ENCODE data around the gene CCL26. TPM values are rescaled to one million over a fixed set of nuclear protein-coding genes. Genes with fewer than 3 reads are reported as not detected.
"Not testable (repeated sequence)": the region's sequence is repeated elsewhere in the genome, so short reads cannot be mapped to it uniquely, and the experiment has no call there.

The CCL26 gene
- total and polyA plus RNA-seq, 8 donors, result 0.25 to 0.58 (median 0.36) TPM; not detected in 3

DNA sequence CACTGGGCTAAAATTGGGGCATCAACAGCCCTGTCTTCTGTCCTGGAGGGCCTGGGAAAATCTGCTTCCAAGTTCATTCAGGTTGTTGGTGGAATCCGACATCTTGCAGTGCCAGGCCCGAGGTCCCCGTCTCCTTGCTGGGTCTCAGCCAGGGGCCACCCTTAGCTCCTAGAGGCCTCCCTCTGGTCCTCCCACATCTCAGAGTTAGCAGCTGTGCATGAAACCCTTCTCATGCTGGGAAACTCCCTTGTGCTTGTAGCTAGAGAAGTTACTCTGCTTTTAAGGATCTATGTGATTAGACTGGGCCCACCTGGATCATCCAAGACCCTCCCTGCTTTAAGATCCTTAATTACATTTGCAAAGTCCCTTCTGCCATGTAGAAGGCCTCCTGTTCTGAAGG, 48.6 kb downstream of the CCL26 start:
- H3K27ac ChIP-seq, result no peak overlapping the region

DNA sequence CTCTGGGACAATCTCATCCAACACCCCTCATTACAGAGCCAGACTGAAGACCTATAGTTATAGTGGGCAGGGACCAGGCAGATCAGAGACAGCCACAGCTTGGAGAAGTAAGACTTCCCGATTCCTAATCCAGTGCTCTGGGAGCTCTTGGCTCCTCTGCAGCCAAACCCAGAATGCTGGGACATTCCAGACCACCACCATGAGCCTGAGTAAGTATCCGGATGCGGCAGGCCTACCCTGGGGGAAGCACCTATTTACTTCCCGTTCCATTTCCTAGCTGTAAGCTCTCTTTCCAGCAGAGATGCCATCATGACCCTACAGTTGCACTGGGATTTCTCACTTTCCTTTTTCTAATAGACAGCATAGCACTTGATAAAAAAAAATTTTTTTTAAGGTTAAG, 49.6 kb downstream of the CCL26 start:
- intact Hi-C loops (cut with DNase I), result no loop called here
- TF ChIP-seq, protein P1, sequence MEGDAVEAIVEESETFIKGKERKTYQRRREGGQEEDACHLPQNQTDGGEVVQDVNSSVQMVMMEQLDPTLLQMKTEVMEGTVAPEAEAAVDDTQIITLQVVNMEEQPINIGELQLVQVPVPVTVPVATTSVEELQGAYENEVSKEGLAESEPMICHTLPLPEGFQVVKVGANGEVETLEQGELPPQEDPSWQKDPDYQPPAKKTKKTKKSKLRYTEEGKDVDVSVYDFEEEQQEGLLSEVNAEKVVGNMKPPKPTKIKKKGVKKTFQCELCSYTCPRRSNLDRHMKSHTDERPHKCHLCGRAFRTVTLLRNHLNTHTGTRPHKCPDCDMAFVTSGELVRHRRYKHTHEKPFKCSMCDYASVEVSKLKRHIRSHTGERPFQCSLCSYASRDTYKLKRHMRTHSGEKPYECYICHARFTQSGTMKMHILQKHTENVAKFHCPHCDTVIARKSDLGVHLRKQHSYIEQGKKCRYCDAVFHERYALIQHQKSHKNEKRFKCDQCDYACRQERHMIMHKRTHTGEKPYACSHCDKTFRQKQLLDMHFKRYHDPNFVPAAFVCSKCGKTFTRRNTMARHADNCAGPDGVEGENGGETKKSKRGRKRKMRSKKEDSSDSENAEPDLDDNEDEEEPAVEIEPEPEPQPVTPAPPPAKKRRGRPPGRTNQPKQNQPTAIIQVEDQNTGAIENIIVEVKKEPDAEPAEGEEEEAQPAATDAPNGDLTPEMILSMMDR (IDR thresholded peaks at IDR 0.05), result no peak
- peak; percentile 11 for ATAC-seq

More for the DNA sequence above, 48.6 kb downstream of the CCL26 start:
- H3K4me3 ChIP-seq, result no peak overlapping the region
- H3K4me1 ChIP-seq, result peaks cover 0 to 23% of the 10 kb centered on the region in 2 donors
- intact Hi-C loops (cut with DNase I), result no loop called here
- H3K9me3 ChIP-seq, result no peaks in the 10 kb centered on the region
- ATAC-seq (no peak), DNase-seq (no peak)
- no peaks in the 10 kb centered on the region for H3K36me3 ChIP-seq
- TF ChIP-seq, protein P1 (IDR thresholded peaks at IDR 0.05), result no peak
- H3K27me3 ChIP-seq, result no peaks in the 10 kb centered on the region

DNA sequence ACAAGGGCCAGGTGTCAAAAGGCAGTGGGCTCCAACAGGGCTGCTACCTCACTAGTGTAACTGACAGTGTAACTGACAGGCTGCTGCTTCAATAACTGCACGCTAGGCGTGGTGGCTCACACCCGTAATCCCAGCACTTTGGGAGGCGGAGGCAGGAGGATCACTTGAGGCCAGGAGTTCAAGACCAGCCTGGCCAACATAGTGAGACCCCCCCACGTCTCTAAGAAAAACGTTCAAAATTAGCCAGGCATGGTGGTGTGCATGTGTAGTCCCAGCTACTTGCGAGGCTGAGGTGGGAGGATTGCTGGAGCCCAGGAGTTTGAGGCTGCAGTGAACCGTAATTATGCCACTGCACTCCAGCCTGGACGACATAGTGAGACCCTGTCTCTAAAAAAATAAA, 50.1 kb downstream of the CCL26 start:
- H3K27ac ChIP-seq; ATAC-seq; DNase-seq; H3K4me3 ChIP-seq; H3K27me3 ChIP-seq; H3K36me3 ChIP-seq; H3K9me3 ChIP-seq; intact Hi-C loops (cut with DNase I): not testable (repeated sequence)
- peaks cover 0 to 14% of the 10 kb centered on the region in 2 donors for H3K4me1 ChIP-seq

More for the DNA sequence above, 49.6 kb downstream of the CCL26 start:
- Histone ChIP-seq H3K27ac (no peak overlapping the region), H3K4me3 (no peak overlapping the region), H3K36me3 (no peaks in the 10 kb centered on the region), H3K27me3 (no peaks in the 10 kb centered on the region), H3K4me1 (peaks cover 0 to 12% of the 10 kb centered on the region in 2 donors), H3K9me3 (no peaks in the 10 kb centered on the region)
- no peak for DNase-seq

DNA sequence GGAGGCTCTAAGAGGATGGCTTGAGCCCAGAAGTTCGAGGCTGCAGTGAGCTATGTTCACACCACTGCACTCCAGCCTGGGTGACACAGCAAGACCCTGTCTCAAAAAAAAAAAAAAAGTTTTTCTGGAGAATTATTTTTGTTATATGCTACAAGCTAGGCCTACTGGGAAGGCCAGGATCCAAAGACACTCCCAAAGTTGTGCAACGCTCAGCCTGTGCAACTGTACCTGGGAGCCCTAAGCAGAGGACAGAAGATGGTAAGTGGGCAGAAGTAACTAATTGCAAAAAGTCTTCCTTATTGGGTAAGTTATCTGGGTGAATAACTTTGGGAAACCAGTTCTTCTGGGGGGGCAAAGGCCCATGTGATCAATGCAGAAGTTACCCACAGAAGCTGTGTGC, 50.6 kb downstream of the CCL26 start:
- Histone ChIP-seq H3K4me1 (peaks cover 0 to 15% of the 10 kb centered on the region in 2 donors), H3K27me3 (no peaks in the 10 kb centered on the region), H3K36me3 (no peaks in the 10 kb centered on the region), H3K27ac (no peak overlapping the region), H3K9me3 (no peaks in the 10 kb centered on the region), H3K4me3 (no peak overlapping the region)
- ATAC-seq (peak; percentile 12), DNase-seq (no peak)
- intact Hi-C loops (cut with DNase I), result no loop called here
- TF ChIP-seq, protein P1 (IDR thresholded peaks at IDR 0.05), result no peak

DNA sequence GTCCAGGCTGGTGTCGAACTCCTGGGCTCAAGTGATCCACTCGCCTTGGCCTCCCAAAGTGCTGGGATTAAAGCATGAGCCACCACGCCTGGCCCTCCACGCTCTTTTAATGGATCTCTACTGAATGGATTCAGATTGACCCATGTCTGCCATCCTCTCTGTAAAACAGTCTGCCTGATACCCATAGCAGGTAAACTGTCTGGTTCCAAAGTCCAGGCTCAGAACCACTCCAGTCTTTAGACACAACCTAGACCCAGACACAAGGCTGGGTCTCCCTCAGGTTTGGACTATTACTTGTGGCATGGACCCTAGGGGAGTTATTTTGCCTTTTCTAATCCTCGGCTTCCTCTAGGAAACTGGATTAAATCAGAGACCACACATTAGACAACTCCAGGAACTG, 52.4 kb downstream of the CCL26 start:
- no peaks in the 10 kb centered on the region for H3K9me3 ChIP-seq
- ATAC-seq, result no peak
- H3K27ac ChIP-seq, result no peak overlapping the region
- H3K36me3 ChIP-seq, result no peaks in the 10 kb centered on the region
- H3K27me3 ChIP-seq, result no peaks in the 10 kb centered on the region
- peaks cover 0 to 15% of the 10 kb centered on the region in 2 donors for H3K4me1 ChIP-seq
- DNase-seq, result no peak
- intact Hi-C loops (cut with DNase I), result no loop called here
- TF ChIP-seq, protein P1 (IDR thresholded peaks at IDR 0.05), result no peak
- no peak overlapping the region for H3K4me3 ChIP-seq

Other genes with a start within 250 kb of the CCL26 start
- gene HIP1, start 33.3 kb downstream of the CCL26 start, total RNA-seq, result 10 to 100 TPM; 83.8 to 84.2 TPM
- 10 to 100 TPM; 41.9 to 51.1 (median 45.2) TPM for gene HIP1, start 33.3 kb downstream of the CCL26 start, polyA plus RNA-seq (ENCODE audit: insufficient read length in 6 of 6)
- 1 to 10 TPM; 1.7 to 3.3 TPM for gene CCL24, start 41.6 kb upstream of the CCL26 start, total RNA-seq
- gene CCL24, start 41.6 kb upstream of the CCL26 start, polyA plus RNA-seq (ENCODE audit: insufficient read length in 6 of 6), result 1 to 10 TPM in 1 of 6 donors, under 1 TPM in 2, not detected in 3; 0.38 to 1.2 (median 0.54) TPM
- 10 to 100 TPM; 62.4 to 69.0 TPM for gene RHBDD2, start 106.8 kb upstream of the CCL26 start, total RNA-seq
- gene RHBDD2, start 106.8 kb upstream of the CCL26 start, polyA plus RNA-seq (ENCODE audit: insufficient read length in 6 of 6), result 10 to 100 TPM; 38.4 to 58.7 (median 44.0) TPM
- gene POR, start 142.9 kb upstream of the CCL26 start, total RNA-seq, result 100 to 1,000 TPM; 206 to 210 TPM
- 10 to 100 TPM; 41.4 to 61.2 (median 51.4) TPM for gene POR, start 142.9 kb upstream of the CCL26 start, polyA plus RNA-seq (ENCODE audit: insufficient read length in 6 of 6)
- 10 to 100 TPM; 32.3 to 50.4 TPM for gene TMEM120A, start 222.4 kb upstream of the CCL26 start, total RNA-seq
- gene TMEM120A, start 222.4 kb upstream of the CCL26 start, polyA plus RNA-seq (ENCODE audit: insufficient read length in 6 of 6), result 10 to 100 TPM; 32.9 to 40.9 (median 38.4) TPM

Measured in left lung (tissue), 10 donors.